ENCODE data around the gene NKX2-1. TPM values are rescaled to one million over a fixed set of nuclear protein-coding genes. Genes with fewer than 3 reads are reported as not detected.

NKX2-1 gene
- total RNA-seq, 1 donor from 2014 or later = not detected

DNA sequence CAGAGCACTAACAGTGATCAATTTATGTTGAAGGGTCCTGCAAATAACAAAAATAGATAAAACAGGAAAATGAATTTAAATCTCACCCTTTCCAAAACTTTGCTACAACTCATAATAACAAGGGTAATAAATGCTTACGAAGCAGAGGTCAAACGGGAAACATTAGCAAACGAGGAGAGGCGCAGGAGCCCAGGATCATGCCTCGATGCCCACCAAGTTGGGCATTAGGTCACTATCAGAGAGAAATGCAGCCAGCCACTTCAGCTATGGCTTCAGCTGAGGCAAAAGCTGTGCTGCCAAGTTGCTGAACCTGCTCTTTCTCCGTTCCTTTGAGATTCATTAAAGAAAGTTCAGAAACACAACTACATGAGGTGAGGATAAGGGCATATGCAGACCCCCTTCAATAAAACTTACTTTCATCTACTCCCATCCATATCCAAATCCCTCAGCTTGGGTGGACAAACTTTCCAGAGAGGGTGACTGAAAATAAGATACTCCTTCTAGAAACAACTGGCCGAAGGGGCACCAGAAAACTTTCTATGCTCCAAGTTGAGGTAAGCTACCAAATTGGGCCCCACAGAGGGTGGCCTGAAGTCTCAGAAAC, 7.9 kb downstream of the NKX2-1 start:
- Mint-ChIP-seq H3K27me3 (ENCODE audit: unreplicated experiment) (peaks cover 90% of the 10 kb centered on the region), H3K27ac (ENCODE audit: unreplicated experiment) (no peak overlapping the region), H3K4me1 (ENCODE audit: unreplicated experiment) (no peaks in the 10 kb centered on the region), H3K36me3 (ENCODE audit: unreplicated experiment) (no peaks in the 10 kb centered on the region), H3K4me3 (ENCODE audit: unreplicated experiment) (no peak overlapping the region), H3K9me3 (ENCODE audit: unreplicated experiment) (no peaks in the 10 kb centered on the region)
- TF ChIP-seq, protein P1, sequence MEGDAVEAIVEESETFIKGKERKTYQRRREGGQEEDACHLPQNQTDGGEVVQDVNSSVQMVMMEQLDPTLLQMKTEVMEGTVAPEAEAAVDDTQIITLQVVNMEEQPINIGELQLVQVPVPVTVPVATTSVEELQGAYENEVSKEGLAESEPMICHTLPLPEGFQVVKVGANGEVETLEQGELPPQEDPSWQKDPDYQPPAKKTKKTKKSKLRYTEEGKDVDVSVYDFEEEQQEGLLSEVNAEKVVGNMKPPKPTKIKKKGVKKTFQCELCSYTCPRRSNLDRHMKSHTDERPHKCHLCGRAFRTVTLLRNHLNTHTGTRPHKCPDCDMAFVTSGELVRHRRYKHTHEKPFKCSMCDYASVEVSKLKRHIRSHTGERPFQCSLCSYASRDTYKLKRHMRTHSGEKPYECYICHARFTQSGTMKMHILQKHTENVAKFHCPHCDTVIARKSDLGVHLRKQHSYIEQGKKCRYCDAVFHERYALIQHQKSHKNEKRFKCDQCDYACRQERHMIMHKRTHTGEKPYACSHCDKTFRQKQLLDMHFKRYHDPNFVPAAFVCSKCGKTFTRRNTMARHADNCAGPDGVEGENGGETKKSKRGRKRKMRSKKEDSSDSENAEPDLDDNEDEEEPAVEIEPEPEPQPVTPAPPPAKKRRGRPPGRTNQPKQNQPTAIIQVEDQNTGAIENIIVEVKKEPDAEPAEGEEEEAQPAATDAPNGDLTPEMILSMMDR (IDR thresholded peaks at IDR 0.05) = no peak
- DNase-seq (ENCODE audit: extremely low spot score, unreplicated experiment) = no peak

DNA sequence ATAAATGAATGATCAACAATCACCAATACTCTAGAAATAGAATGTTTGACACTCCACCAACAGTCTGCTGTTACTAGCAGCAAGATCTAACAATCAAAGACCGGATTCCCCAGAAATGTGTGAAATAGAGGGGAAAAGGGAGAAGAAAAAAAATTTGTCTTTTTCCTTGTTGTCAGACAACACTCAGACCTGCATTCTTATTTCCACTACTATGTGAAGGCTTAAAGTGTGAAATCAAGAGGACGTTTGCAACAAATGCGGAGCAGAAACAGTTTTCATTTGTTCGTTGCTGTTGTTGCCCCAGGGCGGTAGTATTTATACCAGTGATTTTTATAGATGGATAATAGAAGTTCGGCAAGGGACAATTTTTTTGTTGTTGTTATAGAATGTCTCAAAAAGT, 9.2 kb downstream of the NKX2-1 start:
- TF ChIP-seq, protein P1 (IDR thresholded peaks at IDR 0.05) = no peak
- Mint-ChIP-seq H3K4me3 (ENCODE audit: unreplicated experiment) (no peak overlapping the region), H3K27me3 (ENCODE audit: unreplicated experiment) (peaks cover 90% of the 10 kb centered on the region), H3K36me3 (ENCODE audit: unreplicated experiment) (no peaks in the 10 kb centered on the region), H3K4me1 (ENCODE audit: unreplicated experiment) (no peaks in the 10 kb centered on the region), H3K9me3 (ENCODE audit: unreplicated experiment) (no peaks in the 10 kb centered on the region), H3K27ac (ENCODE audit: unreplicated experiment) (no peak overlapping the region)
- DNase-seq (ENCODE audit: extremely low spot score, unreplicated experiment) = no peak

DNA sequence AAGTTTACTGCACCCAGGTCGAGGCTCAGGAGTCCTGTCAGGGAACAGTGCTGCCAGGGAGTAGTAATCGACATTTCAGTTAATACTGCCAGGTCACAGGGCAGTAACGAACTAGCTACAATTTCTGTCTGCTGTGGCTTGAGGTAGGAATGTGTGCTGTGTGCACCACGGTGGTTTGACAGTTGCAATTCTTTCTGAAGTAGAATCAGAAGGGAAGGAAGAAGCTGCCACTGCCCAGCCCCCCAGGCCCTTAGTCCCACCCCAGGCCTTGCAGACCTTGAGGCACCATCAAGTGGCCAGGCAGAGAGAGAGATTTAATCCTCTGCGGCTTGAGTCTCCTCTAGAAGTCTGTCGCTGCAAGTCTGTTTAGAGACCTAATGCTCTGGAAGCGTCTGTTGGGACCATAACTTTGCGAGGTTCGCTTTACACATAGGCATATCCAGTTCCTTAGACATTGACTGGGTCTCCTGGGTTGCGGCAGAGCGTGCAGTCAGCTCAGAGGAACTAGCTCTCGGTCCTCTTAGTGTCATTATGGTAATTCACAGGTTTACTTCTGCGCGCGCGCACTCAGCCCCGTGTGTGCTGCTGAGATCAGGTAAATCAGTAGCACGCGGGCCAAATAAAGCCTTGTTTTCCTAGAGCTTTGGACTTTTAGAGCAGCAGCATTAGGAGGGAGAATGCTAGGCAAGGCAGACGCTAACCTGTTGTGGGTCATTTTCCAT, 9.8 kb downstream of the NKX2-1 start:
- TF ChIP-seq, protein P1 (IDR thresholded peaks at IDR 0.05) = no peak
- DNase-seq (ENCODE audit: extremely low spot score, unreplicated experiment) = no peak
- H3K4me1 Mint-ChIP-seq (ENCODE audit: unreplicated experiment) = no peaks in the 10 kb centered on the region
- H3K27me3 Mint-ChIP-seq (ENCODE audit: unreplicated experiment) = peaks cover 84% of the 10 kb centered on the region
- H3K36me3 Mint-ChIP-seq (ENCODE audit: unreplicated experiment) = no peaks in the 10 kb centered on the region
- H3K9me3 Mint-ChIP-seq (ENCODE audit: unreplicated experiment) = no peaks in the 10 kb centered on the region
- no peak overlapping the region for H3K4me3 Mint-ChIP-seq (ENCODE audit: unreplicated experiment)
- no peak overlapping the region for H3K27ac Mint-ChIP-seq (ENCODE audit: unreplicated experiment)

DNA sequence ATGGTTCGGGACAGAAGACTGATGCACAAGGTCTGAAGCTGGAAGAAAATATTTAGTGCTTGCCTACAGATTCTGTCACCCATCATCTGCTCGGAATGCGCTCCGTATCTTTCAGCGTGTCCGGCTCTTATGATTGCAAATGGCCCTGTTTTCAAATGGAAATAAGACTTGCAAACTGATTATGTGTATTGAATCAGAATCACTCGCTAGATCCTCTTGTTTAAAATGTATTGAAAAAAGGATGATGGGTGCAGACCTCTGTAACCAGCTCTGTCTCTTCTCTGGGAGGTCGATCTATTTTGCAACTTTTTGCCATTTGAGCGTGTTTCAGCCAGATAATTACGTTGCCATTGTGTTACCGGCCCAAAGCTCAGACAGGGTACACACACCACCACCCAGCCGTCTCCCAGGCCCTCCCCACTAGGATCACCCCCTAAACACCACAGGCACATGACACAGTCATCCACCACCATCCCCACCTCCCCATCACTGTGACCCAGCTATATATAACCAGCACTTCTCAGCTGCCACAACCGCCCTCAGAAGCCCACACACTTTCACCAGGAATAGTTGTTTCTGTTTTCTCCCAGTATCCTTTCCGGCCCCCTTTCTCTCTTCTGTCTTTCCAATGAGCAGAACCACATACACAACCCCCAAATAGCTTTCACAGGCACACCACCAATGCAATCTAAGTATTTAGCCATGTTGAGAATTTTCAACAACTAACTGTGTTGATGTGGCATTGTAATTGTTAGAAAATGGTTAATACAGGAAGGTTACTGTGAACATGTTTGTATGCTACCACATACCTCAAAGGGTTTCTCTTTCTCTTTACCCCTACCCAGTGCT, 10.7 kb downstream of the NKX2-1 start:
- no peak overlapping the region for H3K27ac Mint-ChIP-seq (ENCODE audit: unreplicated experiment)
- no peaks in the 10 kb centered on the region for H3K9me3 Mint-ChIP-seq (ENCODE audit: unreplicated experiment)
- DNase-seq (ENCODE audit: extremely low spot score, unreplicated experiment) = no peak
- H3K4me1 Mint-ChIP-seq (ENCODE audit: unreplicated experiment) = peaks cover 3% of the 10 kb centered on the region
- peaks cover 84% of the 10 kb centered on the region for H3K27me3 Mint-ChIP-seq (ENCODE audit: unreplicated experiment)
- TF ChIP-seq, protein P1 (IDR thresholded peaks at IDR 0.05) = no peak
- H3K36me3 Mint-ChIP-seq (ENCODE audit: unreplicated experiment) = no peaks in the 10 kb centered on the region
- H3K4me3 Mint-ChIP-seq (ENCODE audit: unreplicated experiment) = no peak overlapping the region
